T-cell (primary cell): Measurements from ENCODE around the gene NOM1. TPM values are rescaled to one million over a fixed set of nuclear protein-coding genes. Genes with fewer than 3 reads are reported as not detected.
"Not testable (repeated sequence)": the region's sequence is repeated elsewhere in the genome, so short reads cannot be mapped to it uniquely, and the experiment has no call there.

Source experiments
- ATAC-seq, 4 experiments: fragments of 200-7000 bp in 3 of 4; fragments of 150-1000 bp in 1 of 4; cut with Tn5 transposase; replicated peaks in 1 of 4; 1 replicate in 3 of 4; 2 replicates in 1 of 4; pipeline ENCODE4 v1.10.0; 2021; ENCODE audit warnings: moderate library complexity in 3 of 4, mild to moderate bottlenecking in 2 of 4, moderate number of reproducible peaks in 1 of 4
- CTCF ChIA-PET, 2 donors: fragments of 300-600 bp; sonication (Branson Sonifier 250); formaldehyde crosslinking; loops; one replicate each; lab custom pipeline; 2022; ENCODE audit warnings: antibody characterized with exemption in 2 of 2; lab: Charles Lee
- POLR2A ChIA-PET, 2 donors: fragments of 300-600 bp; sonication (Branson Sonifier 250); formaldehyde crosslinking; loops; one replicate each; lab custom pipeline; 2022; ENCODE audit warnings: antibody characterized with exemption in 2 of 2; lab: Charles Lee
- DNase-seq, 35 experiments: peaks; one replicate each; pipeline versions ENCODE4 v3.0.0 to v3.0.0-alpha.2; 2013 to 2023
- H3K27ac ChIP-seq: one replicate; pipeline ENCODE4 v1.5.1; 2013; ENCODE audit warnings: low read length
- H3K27me3 ChIP-seq, 2 experiments: replicated peaks in 1 of 2; 1 replicate in 1 of 2; 2 replicates in 1 of 2; pipeline versions ENCODE4 v1.6.1 to v1.7.0; 2013; ENCODE audit warnings: low read length in 1 of 2, mixed read lengths in 1 of 2; ENCODE audit not compliant: control insufficient read depth in 2 of 2, insufficient read depth in 2 of 2; ENCODE audit errors: extremely low read depth in 1 of 2
- H3K36me3 ChIP-seq, 2 donors: 1 replicate in 1 of 2; 2 replicates in 1 of 2; pipeline versions ENCODE4 v1.6.1 to v1.7.0; 2013; ENCODE audit warnings: low read length in 1 of 2; ENCODE audit not compliant: control insufficient read depth in 2 of 2, insufficient read depth in 1 of 2; ENCODE audit errors: extremely low read depth in 1 of 2
- H3K4me1 ChIP-seq, 2 experiments: 1 replicate in 1 of 2; 2 replicates in 1 of 2; pipeline versions ENCODE4 v1.6.1 to v1.7.0; 2013; ENCODE audit warnings: low read length in 2 of 2, mixed read lengths in 1 of 2; ENCODE audit not compliant: insufficient read depth in 2 of 2, control insufficient read depth in 1 of 2; ENCODE audit errors: extremely low read depth in 1 of 2
- H3K4me3 ChIP-seq, 2 donors: 1 replicate in 1 of 2; 2 replicates in 1 of 2; pipeline versions ENCODE4 v1.5.1 to v1.7.0; 2013; ENCODE audit warnings: mild to moderate bottlenecking in 2 of 2, low read length in 1 of 2, moderate library complexity in 1 of 2; ENCODE audit not compliant: control insufficient read depth in 1 of 2; ENCODE audit errors: extremely low read depth in 1 of 2
- H3K9me3 ChIP-seq: 2 replicates; pipeline ENCODE4 v1.7.0; 2013
- H3K27ac Mint-ChIP-seq, 2 donors: one replicate each; pipeline ENCODE4 v1.8.0; 2020 to 2021; ENCODE audit warnings: mild to moderate bottlenecking in 2 of 2, mixed read lengths in 2 of 2
- H3K27me3 Mint-ChIP-seq, 2 donors: one replicate each; pipeline ENCODE4 v1.8.0; 2021 to 2022; ENCODE audit warnings: mixed read lengths in 2 of 2
- H3K36me3 Mint-ChIP-seq: one replicate; pipeline ENCODE4 v1.8.0; 2021; ENCODE audit warnings: mixed read lengths
- H3K4me1 Mint-ChIP-seq, 3 donors: one replicate each; pipeline ENCODE4 v1.8.0; 2020 to 2022; ENCODE audit warnings: mixed read lengths in 3 of 3, mild to moderate bottlenecking in 1 of 3
- H3K4me3 Mint-ChIP-seq, 3 donors: one replicate each; pipeline ENCODE4 v1.8.0; 2020 to 2022; ENCODE audit warnings: mild to moderate bottlenecking in 3 of 3, mixed read lengths in 3 of 3, moderate library complexity in 3 of 3
- H3K9me3 Mint-ChIP-seq, 3 donors: one replicate each; pipeline ENCODE4 v1.8.0; 2020 to 2022; ENCODE audit warnings: mixed read lengths in 3 of 3
- WGBS: methylation state at CpG from one replicate; pipeline ENCODE4 v1.1.5; 2013; ENCODE audit warnings: missing lambda C conversion rate; ENCODE audit not compliant: insufficient coverage; 5-methylcytosine and 5-hydroxymethylcytosine counted together
- total RNA-seq, 35 experiments: library from RNA in 6 of 35; stranded (reverse) in 6 of 35; fragments of 120-200 nt in 1 of 35; gene quantifications; one replicate each; pipeline versions ENCODE4 v1.2.1 to v1.2.4 and lab custom pipeline; 2013 to 2026

Gene NOM1
- total RNA-seq, 5 donors from 2014 or later (not counting 1 experiment from before 2014, with no cell fraction given) = 31.7 to 47.8 (median 33.7) TPM

DNA sequence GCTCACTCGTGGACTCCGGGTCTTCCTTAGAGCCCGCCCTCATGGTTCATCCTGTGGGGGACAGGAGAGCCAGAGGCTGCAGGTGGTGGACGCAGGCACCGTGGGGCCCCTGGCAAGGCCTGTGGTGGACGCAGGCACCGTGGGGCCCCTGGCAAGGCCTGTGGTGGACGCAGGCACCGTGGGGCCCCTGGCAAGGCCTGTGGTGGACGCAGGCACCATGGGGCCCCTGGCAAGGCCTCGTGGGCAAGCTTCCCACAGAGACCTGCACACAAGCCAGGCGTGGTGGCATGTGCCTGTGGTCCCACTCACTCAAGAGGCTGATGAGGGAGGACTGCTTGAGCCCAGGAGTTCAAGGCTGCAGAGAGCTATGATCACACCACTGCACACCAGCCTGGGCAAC lies 23.7 kb upstream of the NOM1 start:
- H3K4me3 Mint-ChIP-seq, H3K27ac ChIP-seq, ATAC-seq, H3K9me3 Mint-ChIP-seq, H3K27me3 Mint-ChIP-seq, H3K36me3 Mint-ChIP-seq, H3K9me3 ChIP-seq, POLR2A ChIA-PET, H3K36me3 ChIP-seq, H3K27ac Mint-ChIP-seq, DNase-seq, H3K4me3 ChIP-seq: not testable (repeated sequence)
- H3K4me1 ChIP-seq = peaks cover 9 to 35% of the 10 kb centered on the region in 2 experiments
- 83% methylated on average over 12 of the region's 12 CpGs for WGBS
- H3K27me3 ChIP-seq = peaks cover 0 to 17% of the 10 kb centered on the region in 2 experiments
- CTCF ChIA-PET = interaction anchor here in 1 of 2 donors (1.0 kb wide), 1 partner anchor 23 kb away, joined by 3 read pairs; the partner anchor contains the start of gene NOM1
- H3K4me1 Mint-ChIP-seq = peaks cover 34 to 53% (median 46%) of the 10 kb centered on the region in 3 donors

- DNase-seq = no peak
- ChIA-PET CTCF (interaction anchor here (0.5 to 1.0 kb wide), 3 partner anchors 19 to 56 kb away, joined by 3 to 4 read pairs (median 4); partner anchors contain the start of gene NOM1 (in 1 of the 2)), POLR2A (no interaction called here)
- H3K9me3 Mint-ChIP-seq = peaks cover 0 to 3% (median 0%) of the 10 kb centered on the region in 3 donors
- no peaks in the 10 kb centered on the region for H3K36me3 Mint-ChIP-seq
- H3K9me3 ChIP-seq = no peaks in the 10 kb centered on the region
- peaks cover under 1 to 12% of the 10 kb centered on the region in 2 experiments for H3K27me3 ChIP-seq
- H3K27ac Mint-ChIP-seq = no peak overlapping the region
- H3K36me3 ChIP-seq = no peaks in the 10 kb centered on the region
- WGBS = 42% methylated on average over 5 of the region's 17 CpGs
- no peak overlapping the region for H3K4me3 Mint-ChIP-seq
- H3K27me3 Mint-ChIP-seq = peaks cover 3 to 9% of the 10 kb centered on the region in 2 donors
- ATAC-seq = no peak
- H3K4me1 Mint-ChIP-seq = peaks cover 25 to 37% (median 33%) of the 10 kb centered on the region in 3 donors
- peaks cover 0 to 18% of the 10 kb centered on the region in 2 experiments for H3K4me1 ChIP-seq
- no peak overlapping the region for H3K27ac ChIP-seq
- H3K4me3 ChIP-seq = no peak overlapping the region
Observed at GRCh38 chr7:156927571-156928405, 21.7 kb upstream of the NOM1 start.

- CTCF ChIA-PET = no interaction called here
- no peaks in the 10 kb centered on the region for H3K36me3 Mint-ChIP-seq
Observed at GRCh38 chr7:156928406-156928747, 21.1 kb upstream of the NOM1 start.

GRCh38 chr7:156929789-156930539 lies 19.5 kb upstream of the NOM1 start:
- Histone ChIP-seq H3K4me3 (no peak overlapping the region), H3K9me3 (no peaks in the 10 kb centered on the region), H3K4me1 (peaks cover 0 to 5% of the 10 kb centered on the region in 2 experiments), H3K27me3 (peaks cover 2 to 15% of the 10 kb centered on the region in 2 experiments), H3K27ac (no peak overlapping the region), H3K36me3 (no peaks in the 10 kb centered on the region)
- DNase-seq = peak in 19 of 35 experiments; percentile 5 to 73 (median 34)
- ATAC-seq = peak in 3 of 4 experiments; percentile 41 to 91 (median 58)
- peak overlapping the region; percentile 39 to 66 for H3K27ac Mint-ChIP-seq
- H3K36me3 Mint-ChIP-seq = no peaks in the 10 kb centered on the region
- 32% methylated on average over 10 of the region's 16 CpGs for WGBS
- peaks cover 16 to 21% (median 20%) of the 10 kb centered on the region in 3 donors for H3K4me1 Mint-ChIP-seq
- H3K27me3 Mint-ChIP-seq = peaks cover 0 to 9% of the 10 kb centered on the region in 2 donors
- no peaks in the 10 kb centered on the region for H3K9me3 Mint-ChIP-seq
- ChIA-PET CTCF (interaction anchor here in 1 of 2 donors (0.5 kb wide), 1 partner anchor 424 kb away, joined by 3 read pairs; no protein-coding TSS in a partner anchor), POLR2A (no interaction called here)
- H3K4me3 Mint-ChIP-seq = no peak overlapping the region

More at GRCh38 chr7:156928406-156928747, 21.1 kb upstream of the NOM1 start:
- Mint-ChIP-seq H3K27ac (no peak overlapping the region), H3K27me3 (peaks cover 1 to 9% of the 10 kb centered on the region in 2 donors), H3K9me3 (peaks cover 0 to 1% (median 0%) of the 10 kb centered on the region in 3 donors), H3K4me1 (peaks cover 19 to 31% (median 30%) of the 10 kb centered on the region in 3 donors), H3K4me3 (no peak overlapping the region)
- Histone ChIP-seq H3K27ac (no peak overlapping the region), H3K9me3 (no peaks in the 10 kb centered on the region), H3K27me3 (peaks cover 2 to 12% of the 10 kb centered on the region in 2 experiments), H3K4me1 (peaks cover 0 to 12% of the 10 kb centered on the region in 2 experiments), H3K36me3 (no peaks in the 10 kb centered on the region), H3K4me3 (no peak overlapping the region)
- POLR2A ChIA-PET = no interaction called here
- DNase-seq = no peak
- WGBS = 50% methylated on average over 4 of the region's 5 CpGs
- ATAC-seq = no peak

DNA sequence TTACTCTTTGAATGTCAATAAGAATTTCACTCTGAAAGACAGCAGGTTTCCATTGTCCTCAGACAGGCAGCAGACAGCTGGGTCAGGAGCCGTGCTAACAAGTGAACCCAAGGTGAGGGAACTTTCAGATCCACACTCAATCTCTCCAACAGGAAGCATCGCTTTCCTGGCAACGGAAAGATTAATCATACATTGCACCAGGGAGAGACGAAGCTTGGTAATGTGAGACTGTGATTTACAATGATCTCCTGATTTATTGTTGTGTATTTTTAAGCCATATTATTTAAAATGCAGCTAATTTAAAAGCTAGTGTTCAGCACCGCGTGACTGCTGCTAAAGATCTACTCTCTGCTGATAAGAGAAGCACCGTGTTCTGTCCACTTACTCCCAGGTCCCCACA lies 17.5 kb upstream of the NOM1 start:
- Histone ChIP-seq H3K27ac (no peak overlapping the region), H3K27me3 (peaks cover 2 to 27% of the 10 kb centered on the region in 2 experiments), H3K4me3 (no peak overlapping the region), H3K4me1 (peaks cover 0 to 5% of the 10 kb centered on the region in 2 experiments), H3K36me3 (no peaks in the 10 kb centered on the region), H3K9me3 (no peaks in the 10 kb centered on the region)
- no peak for DNase-seq
- no CpG with 5 or more reads among the region's 7 CpGs for WGBS
- H3K27me3 Mint-ChIP-seq = peaks cover 5 to 14% of the 10 kb centered on the region in 2 donors
- H3K36me3 Mint-ChIP-seq = no peaks in the 10 kb centered on the region
- ATAC-seq = no peak
- ChIA-PET POLR2A (no interaction called here), CTCF (interaction anchor here (0.5 to 0.6 kb wide), 3 partner anchors 17 to 1640 kb away, joined by 3 to 6 read pairs (median 4); no protein-coding TSS in a partner anchor)
- H3K4me3 Mint-ChIP-seq = no peak overlapping the region
- no peaks in the 10 kb centered on the region for H3K9me3 Mint-ChIP-seq
- H3K4me1 Mint-ChIP-seq = peaks cover 16 to 21% (median 20%) of the 10 kb centered on the region in 3 donors
- no peak overlapping the region for H3K27ac Mint-ChIP-seq

DNA sequence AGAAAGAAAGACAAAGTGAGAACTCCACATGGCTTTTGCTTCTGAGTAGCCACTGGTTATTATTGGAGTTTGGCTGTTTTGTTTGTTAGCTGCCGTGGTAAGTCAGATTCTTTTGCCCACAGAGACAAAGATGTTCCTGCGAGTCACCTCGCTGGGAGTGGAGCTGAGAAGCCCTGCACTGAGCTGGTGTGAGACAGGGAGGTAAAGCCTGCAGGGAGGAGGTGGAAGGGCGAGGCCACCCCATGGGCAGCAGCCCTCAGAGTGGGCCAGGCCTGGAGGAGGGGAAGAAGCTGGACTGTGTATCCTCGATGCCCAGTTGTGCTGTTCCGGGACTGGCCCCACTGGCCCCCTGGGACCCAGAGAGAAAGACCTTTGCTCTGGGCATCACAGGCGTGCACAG lies 14.3 kb upstream of the NOM1 start:
- POLR2A ChIA-PET = no interaction called here

More for the DNA sequence above, 14.3 kb upstream of the NOM1 start:
- Mint-ChIP-seq H3K27me3 (peaks cover 10 to 20% of the 10 kb centered on the region in 2 donors), H3K4me3 (no peak overlapping the region), H3K36me3 (no peaks in the 10 kb centered on the region), H3K27ac (no peak overlapping the region), H3K9me3 (no peaks in the 10 kb centered on the region), H3K4me1 (peaks cover 0 to under 1% (median under 1%) of the 10 kb centered on the region in 3 donors)
- H3K36me3 ChIP-seq = no peaks in the 10 kb centered on the region
- ATAC-seq (no peak), DNase-seq (no peak)
- H3K27me3 ChIP-seq = peaks cover 2 to 28% of the 10 kb centered on the region in 2 experiments
- no peaks in the 10 kb centered on the region for H3K4me1 ChIP-seq
- WGBS = 82% methylated on average over 7 of the region's 7 CpGs
- H3K27ac ChIP-seq = no peak overlapping the region
- no peaks in the 10 kb centered on the region for H3K9me3 ChIP-seq
- CTCF ChIA-PET = no interaction called here
- no peak overlapping the region for H3K4me3 ChIP-seq
